Parathyroid adenoma (tissue), 2 donors: ENCODE data around the gene SULT1C2.
"Not testable (repeated sequence)": the region's sequence is repeated elsewhere in the genome, so short reads cannot be mapped to it uniquely, and the experiment has no call there.

Experiments used
- H2AFZ ChIP-seq: fragments of 300-600 bp; sonication (generic); one replicate; pipeline ENCODE4 v1.7.0; 2017; ENCODE audit warnings: antibody characterized with exemption, mild to moderate bottlenecking
- H3K27ac ChIP-seq: fragments of 300-600 bp; sonication (generic); one replicate; pipeline ENCODE4 v1.7.0; 2017
- H3K27me3 ChIP-seq: fragments of 300-600 bp; sonication (generic); one replicate; pipeline ENCODE4 v1.7.0; 2017; ENCODE audit warnings: low read length; ENCODE audit not compliant: control insufficient read depth, insufficient read depth
- H3K36me3 ChIP-seq: fragments of 300-600 bp; sonication (generic); one replicate; pipeline ENCODE4 v1.7.0; 2017; ENCODE audit warnings: low read length; ENCODE audit not compliant: control insufficient read depth, insufficient read depth
- H3K4me1 ChIP-seq: fragments of 300-600 bp; sonication (generic); one replicate; pipeline ENCODE4 v1.7.0; 2017; ENCODE audit warnings: control low read depth
- H3K4me2 ChIP-seq: fragments of 300-600 bp; sonication (generic); one replicate; pipeline ENCODE4 v1.7.0; 2017; ENCODE audit warnings: low read length
- H3K4me3 ChIP-seq: fragments of 300-600 bp; sonication (generic); one replicate; pipeline ENCODE4 v1.7.0; 2017; ENCODE audit warnings: low read depth, low read length
- H3K79me2 ChIP-seq: fragments of 300-600 bp; sonication (generic); one replicate; pipeline ENCODE4 v1.7.0; 2017; ENCODE audit warnings: control low read depth
- H3K9ac ChIP-seq: fragments of 300-600 bp; sonication (generic); one replicate; pipeline ENCODE4 v1.7.0; 2017; ENCODE audit warnings: mild to moderate bottlenecking
- H3K9me3 ChIP-seq: fragments of 300-600 bp; sonication (generic); one replicate; pipeline ENCODE4 v1.7.0; 2017; ENCODE audit warnings: low read length; ENCODE audit not compliant: control insufficient read depth
- TF ChIP-seq, protein P1 (sequence below): fragments of 300-600 bp; sonication (generic); IDR thresholded peaks from one replicate; pipeline ENCODE4 v1.7.0; 2017; ENCODE audit warnings: antibody characterized with exemption, mild to moderate bottlenecking
- donor health status: primary hyperparathyroidism.

SULT1C2 gene

DNA sequence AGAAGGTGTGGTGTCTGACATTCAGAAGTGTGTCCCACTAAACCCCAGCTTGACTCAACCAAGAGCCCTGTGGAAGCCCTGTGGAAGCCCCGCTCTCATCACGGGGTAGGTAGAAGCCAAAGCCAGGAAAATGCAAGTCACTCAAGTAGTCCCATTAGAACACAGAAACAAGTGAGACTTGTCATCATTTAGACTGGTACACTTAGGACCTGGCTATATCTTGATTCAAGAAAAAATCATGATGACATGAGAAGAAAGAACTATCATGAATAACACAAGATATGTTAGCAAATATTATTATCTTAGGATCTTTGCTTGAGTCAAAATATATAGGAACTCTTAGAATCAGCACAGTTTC, 60.9 kb downstream of the SULT1C2 start:
- Histone ChIP-seq H3K4me2 (no peak overlapping the region), H3K79me2 (no peaks in the 10 kb centered on the region), H3K36me3 (no peaks in the 10 kb centered on the region), H3K4me3 (no peak overlapping the region), H3K4me1 (no peaks in the 10 kb centered on the region), H2AFZ (no peak overlapping the region), H3K27me3 (no peaks in the 10 kb centered on the region), H3K27ac (no peak overlapping the region), H3K9ac (no peak overlapping the region), H3K9me3 (no peaks in the 10 kb centered on the region)
- TF ChIP-seq, protein P1, sequence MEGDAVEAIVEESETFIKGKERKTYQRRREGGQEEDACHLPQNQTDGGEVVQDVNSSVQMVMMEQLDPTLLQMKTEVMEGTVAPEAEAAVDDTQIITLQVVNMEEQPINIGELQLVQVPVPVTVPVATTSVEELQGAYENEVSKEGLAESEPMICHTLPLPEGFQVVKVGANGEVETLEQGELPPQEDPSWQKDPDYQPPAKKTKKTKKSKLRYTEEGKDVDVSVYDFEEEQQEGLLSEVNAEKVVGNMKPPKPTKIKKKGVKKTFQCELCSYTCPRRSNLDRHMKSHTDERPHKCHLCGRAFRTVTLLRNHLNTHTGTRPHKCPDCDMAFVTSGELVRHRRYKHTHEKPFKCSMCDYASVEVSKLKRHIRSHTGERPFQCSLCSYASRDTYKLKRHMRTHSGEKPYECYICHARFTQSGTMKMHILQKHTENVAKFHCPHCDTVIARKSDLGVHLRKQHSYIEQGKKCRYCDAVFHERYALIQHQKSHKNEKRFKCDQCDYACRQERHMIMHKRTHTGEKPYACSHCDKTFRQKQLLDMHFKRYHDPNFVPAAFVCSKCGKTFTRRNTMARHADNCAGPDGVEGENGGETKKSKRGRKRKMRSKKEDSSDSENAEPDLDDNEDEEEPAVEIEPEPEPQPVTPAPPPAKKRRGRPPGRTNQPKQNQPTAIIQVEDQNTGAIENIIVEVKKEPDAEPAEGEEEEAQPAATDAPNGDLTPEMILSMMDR, result no peak

DNA sequence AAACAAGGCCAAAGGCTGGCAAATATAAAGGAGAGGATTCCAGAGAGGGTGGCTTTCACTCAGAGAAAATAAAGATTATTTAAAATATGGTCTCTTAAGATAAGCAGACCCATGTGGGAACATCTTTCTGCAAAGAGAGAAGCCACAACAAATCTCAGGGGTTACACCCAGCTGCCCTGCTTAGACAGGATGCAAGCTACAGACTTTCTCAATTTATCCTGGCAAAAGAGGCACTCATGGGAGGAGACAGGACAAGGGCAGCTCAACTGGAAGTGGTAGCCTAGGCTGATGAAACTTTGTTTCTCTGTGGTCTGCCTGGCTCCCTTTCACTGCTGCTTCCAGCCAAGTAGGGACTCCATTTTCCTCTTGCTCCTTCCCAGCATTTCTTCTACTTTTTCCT, 63.2 kb downstream of the SULT1C2 start:
- Histone ChIP-seq H3K36me3 (no peaks in the 10 kb centered on the region), H3K27ac (no peak overlapping the region), H3K9ac (no peak overlapping the region), H2AFZ (no peak overlapping the region), H3K27me3 (no peaks in the 10 kb centered on the region), H3K4me2 (no peak overlapping the region), H3K4me1 (no peaks in the 10 kb centered on the region), H3K4me3 (no peak overlapping the region), H3K79me2 (no peaks in the 10 kb centered on the region), H3K9me3 (no peaks in the 10 kb centered on the region)
- TF ChIP-seq, protein P1, result no peak

DNA sequence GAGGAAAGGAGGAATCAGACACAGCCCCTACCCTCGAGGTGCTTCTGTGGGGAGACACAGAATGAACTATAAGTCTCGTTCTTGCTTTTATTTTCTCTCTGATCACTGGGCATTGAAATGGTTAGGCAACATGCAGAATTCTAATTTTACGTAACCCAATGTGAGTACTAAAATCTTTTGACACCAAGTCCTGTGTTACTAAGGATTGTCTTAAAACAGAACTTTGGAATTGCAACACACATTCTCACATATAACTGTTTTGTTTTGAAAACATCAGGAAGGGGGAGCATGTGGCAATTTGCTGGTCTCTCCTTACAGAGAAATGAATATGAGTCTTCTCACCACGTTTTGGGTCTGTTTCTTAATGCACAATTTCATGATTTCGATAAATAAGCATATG, 65.4 kb downstream of the SULT1C2 start:
- no peaks in the 10 kb centered on the region for H3K9me3 ChIP-seq
- no peak overlapping the region for H2AFZ ChIP-seq
- H3K27ac ChIP-seq, result no peak overlapping the region
- H3K27me3 ChIP-seq, result no peaks in the 10 kb centered on the region
- H3K79me2 ChIP-seq, result no peaks in the 10 kb centered on the region
- no peak overlapping the region for H3K4me3 ChIP-seq
- H3K4me2 ChIP-seq, result no peak overlapping the region
- no peaks in the 10 kb centered on the region for H3K4me1 ChIP-seq
- TF ChIP-seq, protein P1, result no peak
- no peak overlapping the region for H3K9ac ChIP-seq
- no peaks in the 10 kb centered on the region for H3K36me3 ChIP-seq

DNA sequence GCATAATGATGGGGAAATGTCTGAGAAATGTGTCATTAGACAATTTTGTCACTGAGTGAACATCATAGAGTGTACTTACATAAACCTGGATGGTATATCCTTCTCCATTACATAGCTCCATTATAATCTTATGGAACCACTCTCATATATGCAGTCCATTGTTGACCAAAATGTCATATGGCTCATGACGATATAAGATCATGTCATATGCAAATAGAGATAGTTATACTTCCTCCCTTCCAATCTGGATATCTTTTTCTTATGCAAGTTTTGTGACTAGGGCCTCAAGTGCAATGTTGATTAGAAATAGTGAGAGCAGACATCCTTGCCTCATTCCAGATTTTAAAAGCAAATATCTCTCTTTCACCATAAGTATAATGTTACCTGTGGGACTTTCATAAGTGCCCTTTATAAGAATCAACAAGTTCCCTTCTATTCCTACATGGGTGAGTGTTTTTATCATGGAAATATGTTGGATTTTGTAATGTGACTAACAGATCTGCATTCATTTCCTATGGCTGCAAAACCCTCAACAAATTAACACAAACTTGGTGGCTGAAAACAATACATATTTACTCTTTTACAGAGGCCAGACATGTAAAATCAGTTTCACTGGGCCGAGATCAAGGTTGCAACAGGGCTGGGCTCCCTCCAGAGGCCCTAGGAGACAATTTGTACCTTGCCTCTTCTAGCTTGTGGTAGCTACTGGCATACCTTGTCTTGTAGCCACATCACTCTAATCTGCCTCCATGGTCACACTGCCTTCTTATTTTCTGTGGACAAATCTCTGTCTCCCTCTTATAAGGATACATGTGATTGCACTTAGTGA, 67.4 kb downstream of the SULT1C2 start:
- Histone ChIP-seq H2AFZ (no peak overlapping the region), H3K4me3 (no peak overlapping the region), H3K27ac (no peak overlapping the region), H3K4me1 (no peaks in the 10 kb centered on the region), H3K36me3 (no peaks in the 10 kb centered on the region), H3K79me2 (no peaks in the 10 kb centered on the region), H3K9ac (no peak overlapping the region), H3K27me3 (no peaks in the 10 kb centered on the region), H3K9me3 (no peaks in the 10 kb centered on the region), H3K4me2 (no peak overlapping the region)
- TF ChIP-seq, protein P1, result no peak

DNA sequence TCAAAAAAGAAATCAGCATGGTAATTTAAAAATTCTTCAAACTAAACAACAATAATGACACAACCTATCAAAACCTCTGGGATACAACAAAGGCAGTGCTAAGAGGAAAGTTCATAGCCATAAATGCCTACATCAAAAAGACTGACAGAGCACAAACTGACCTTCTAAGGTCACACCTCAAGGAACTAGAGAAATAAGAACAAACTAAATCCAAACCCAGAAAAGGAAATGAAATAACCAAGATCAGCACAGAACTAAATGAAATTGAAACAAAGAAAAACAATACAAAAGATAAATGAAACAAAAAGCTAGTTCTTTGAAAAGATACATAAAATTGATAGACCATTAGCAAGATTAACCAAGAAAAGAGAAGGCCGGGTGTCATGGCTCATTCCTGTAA, 70.6 kb downstream of the SULT1C2 start:
- H3K79me2 ChIP-seq, H3K4me2 ChIP-seq, H2AFZ ChIP-seq, H3K27ac ChIP-seq, H3K9me3 ChIP-seq, H3K4me1 ChIP-seq, H3K4me3 ChIP-seq, H3K9ac ChIP-seq, H3K27me3 ChIP-seq, H3K36me3 ChIP-seq: not testable (repeated sequence)
